T-helper 17 cell (primary cell): ENCODE results near the gene LGR6. TPM values are rescaled to one million over a fixed set of nuclear protein-coding genes. Genes with fewer than 3 reads are reported as not detected.
"Not testable (repeated sequence)": the region's sequence is repeated elsewhere in the genome, so short reads cannot be mapped to it uniquely, and the experiment has no call there.

Experiments
- ATAC-seq: fragments of 150-1000 bp; cut with Tn5 transposase; 2 replicates; pipeline ENCODE4 v1.10.0; 2021; ENCODE audit warnings: mild to moderate bottlenecking, moderate library complexity
- DNase-seq, 3 donors: peaks; one replicate each; pipeline versions ENCODE4 v3.0.0 to v3.0.0-alpha.2; 2020 to 2021
- H3K9me3 ChIP-seq: one replicate; pipeline ENCODE4 v1.7.0; 2013; ENCODE audit warnings: low read length, mild to moderate bottlenecking; ENCODE audit not compliant: control insufficient read depth, poor library complexity, severe bottlenecking
- H3K27ac Mint-ChIP-seq: one replicate; pipeline ENCODE4 v1.8.0; 2022; ENCODE audit warnings: mild to moderate bottlenecking, moderate library complexity, mixed read lengths
- H3K27me3 Mint-ChIP-seq: one replicate; pipeline ENCODE4 v1.8.0; 2022; ENCODE audit warnings: mixed read lengths
- H3K36me3 Mint-ChIP-seq: one replicate; pipeline ENCODE4 v1.8.0; 2022; ENCODE audit warnings: low read depth, mixed read lengths
- H3K4me1 Mint-ChIP-seq: one replicate; pipeline ENCODE4 v1.8.0; 2022; ENCODE audit warnings: mild to moderate bottlenecking, mixed read lengths
- H3K4me3 Mint-ChIP-seq: one replicate; pipeline ENCODE4 v1.8.0; 2022; ENCODE audit warnings: mild to moderate bottlenecking, moderate library complexity, mixed read lengths
- total RNA-seq, 4 donors: library from RNA in 2 of 4; stranded (reverse) in 2 of 4; gene quantifications; one replicate each; pipeline ENCODE4 v1.2.3 and lab custom pipeline; 2022 to 2026

Gene LGR6
- total RNA-seq, 2 donors from 2014 or later: 0.13 to 0.25 TPM

DNA sequence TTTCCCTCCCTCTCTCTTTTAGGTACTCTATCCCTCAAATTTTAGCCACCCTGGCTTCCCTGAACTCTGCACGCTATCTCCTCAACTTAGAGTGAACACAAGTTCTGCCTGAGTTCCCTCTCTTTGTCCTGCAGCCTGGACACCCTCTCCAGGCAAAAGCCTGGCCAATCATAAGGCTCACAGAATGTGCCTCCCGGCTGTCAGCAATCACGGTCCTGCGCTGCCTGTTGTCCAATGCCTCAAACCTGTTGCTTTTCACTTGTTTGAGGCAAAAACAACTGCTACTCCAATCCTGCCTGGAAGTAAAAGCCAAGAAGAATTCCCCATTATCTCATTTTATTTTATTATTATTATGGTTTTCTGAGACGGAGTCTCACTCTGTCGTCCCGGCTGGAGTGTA, 66.1 kb downstream of the LGR6 start:
- H3K27ac Mint-ChIP-seq: no peak overlapping the region
- DNase-seq (no peak), ATAC-seq (no peak)
- H3K4me1 Mint-ChIP-seq: peaks cover under 1% of the 10 kb centered on the region
- no peaks in the 10 kb centered on the region for H3K9me3 ChIP-seq
- H3K27me3 Mint-ChIP-seq: peaks cover 33% of the 10 kb centered on the region
- no peaks in the 10 kb centered on the region for H3K36me3 Mint-ChIP-seq
- no peak overlapping the region for H3K4me3 Mint-ChIP-seq

DNA sequence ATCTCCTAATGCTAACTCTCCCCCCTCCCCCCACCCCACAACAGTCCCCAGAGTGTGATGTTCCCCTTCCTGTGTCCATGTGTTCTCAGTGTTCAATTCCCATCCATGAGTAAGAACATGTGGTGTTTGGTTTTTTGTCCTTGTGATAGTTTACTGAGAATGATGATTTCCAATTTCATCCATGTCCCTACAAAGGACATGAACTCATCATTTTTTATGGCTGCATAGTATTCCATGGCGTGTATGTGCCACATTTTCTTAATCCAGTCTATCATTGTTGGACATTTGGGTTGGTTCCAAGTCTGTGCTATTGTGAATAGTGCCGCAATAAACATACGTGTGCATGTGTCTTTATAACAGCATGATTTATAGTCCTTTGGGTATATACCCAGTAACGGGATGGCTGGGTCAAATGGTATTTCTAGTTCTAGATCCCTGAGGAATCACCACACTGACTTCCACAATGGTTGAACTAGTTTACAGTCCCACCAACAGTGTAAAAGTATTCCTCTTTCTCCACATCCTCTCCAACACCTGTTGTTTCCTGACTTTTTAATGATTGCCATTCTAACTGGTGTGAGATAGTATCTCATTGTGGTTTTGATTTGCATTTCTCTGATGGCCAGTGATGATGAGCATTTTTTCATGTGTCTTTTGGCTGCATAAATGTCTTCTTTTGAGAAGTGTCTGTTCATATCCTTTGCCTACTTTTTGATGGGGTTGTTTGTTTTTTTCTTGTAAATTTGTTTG, 67.8 kb downstream of the LGR6 start:
- H3K27me3 Mint-ChIP-seq: peaks cover 50% of the 10 kb centered on the region
- not testable (repeated sequence) for H3K27ac Mint-ChIP-seq, ATAC-seq, H3K9me3 ChIP-seq, H3K4me1 Mint-ChIP-seq, H3K4me3 Mint-ChIP-seq, DNase-seq, H3K36me3 Mint-ChIP-seq

- H3K4me1 Mint-ChIP-seq: peaks cover 2% of the 10 kb centered on the region
- no peak overlapping the region for H3K4me3 Mint-ChIP-seq
- H3K36me3 Mint-ChIP-seq: peaks cover 5% of the 10 kb centered on the region
- no peaks in the 10 kb centered on the region for H3K9me3 ChIP-seq
- DNase-seq (no peak), ATAC-seq (no peak)
- no peak overlapping the region for H3K27ac Mint-ChIP-seq
- peaks cover 51% of the 10 kb centered on the region for H3K27me3 Mint-ChIP-seq
Measured at GRCh38 chr1:202263628-202264027, 70.0 kb downstream of the LGR6 start.

GRCh38 chr1:202264300-202264699, 70.7 kb downstream of the LGR6 start:
- peaks cover 5% of the 10 kb centered on the region for H3K36me3 Mint-ChIP-seq
- no peak overlapping the region for H3K27ac Mint-ChIP-seq
- H3K9me3 ChIP-seq: no peaks in the 10 kb centered on the region
- H3K4me1 Mint-ChIP-seq: peaks cover 2% of the 10 kb centered on the region
- ATAC-seq (no peak), DNase-seq (no peak)
- H3K27me3 Mint-ChIP-seq: peaks cover 55% of the 10 kb centered on the region
- no peak overlapping the region for H3K4me3 Mint-ChIP-seq

DNA sequence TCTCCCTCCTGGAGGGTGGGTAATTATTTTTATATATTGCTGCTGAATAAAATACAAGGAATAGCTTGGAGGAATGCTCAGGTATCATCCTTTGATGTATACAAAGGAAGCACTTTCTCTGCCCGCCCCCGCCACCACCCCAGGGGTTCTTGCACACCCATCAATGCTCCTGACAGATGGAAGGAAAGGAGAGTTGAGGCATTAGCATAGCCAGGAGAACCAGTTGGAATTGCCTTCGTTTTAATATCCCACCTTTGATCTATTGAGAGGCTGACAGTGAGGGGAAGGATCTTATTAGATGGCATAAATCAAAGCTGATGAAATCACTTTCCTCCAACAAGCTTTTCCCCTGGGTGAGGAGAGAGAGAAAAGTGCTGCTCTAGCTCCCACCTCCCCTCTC, 71.1 kb downstream of the LGR6 start:
- no peaks in the 10 kb centered on the region for H3K9me3 ChIP-seq
- Mint-ChIP-seq H3K4me1 (peaks cover 2% of the 10 kb centered on the region), H3K27ac (no peak overlapping the region), H3K27me3 (peaks cover 51% of the 10 kb centered on the region), H3K4me3 (no peak overlapping the region), H3K36me3 (peaks cover 5% of the 10 kb centered on the region)
- no peak for DNase-seq
- ATAC-seq: no peak

GRCh38 chr1:202266061-202266765, 72.6 kb downstream of the LGR6 start:
- Mint-ChIP-seq H3K27ac (no peak overlapping the region), H3K4me1 (peaks cover 2% of the 10 kb centered on the region), H3K27me3 (peaks cover 60% of the 10 kb centered on the region), H3K4me3 (no peak overlapping the region), H3K36me3 (peaks cover 5% of the 10 kb centered on the region)
- ATAC-seq: no peak
- no peaks in the 10 kb centered on the region for H3K9me3 ChIP-seq
- DNase-seq: no peak

- no peak overlapping the region for H3K27ac Mint-ChIP-seq
- H3K4me3 Mint-ChIP-seq: no peak overlapping the region
- no peaks in the 10 kb centered on the region for H3K9me3 ChIP-seq
- H3K4me1 Mint-ChIP-seq: peaks cover 2% of the 10 kb centered on the region
- H3K36me3 Mint-ChIP-seq: peaks cover 5% of the 10 kb centered on the region
- peaks cover 71% of the 10 kb centered on the region for H3K27me3 Mint-ChIP-seq
- ATAC-seq (no peak), DNase-seq (no peak)
Measured at GRCh38 chr1:202268032-202268431, 74.4 kb downstream of the LGR6 start.

DNA sequence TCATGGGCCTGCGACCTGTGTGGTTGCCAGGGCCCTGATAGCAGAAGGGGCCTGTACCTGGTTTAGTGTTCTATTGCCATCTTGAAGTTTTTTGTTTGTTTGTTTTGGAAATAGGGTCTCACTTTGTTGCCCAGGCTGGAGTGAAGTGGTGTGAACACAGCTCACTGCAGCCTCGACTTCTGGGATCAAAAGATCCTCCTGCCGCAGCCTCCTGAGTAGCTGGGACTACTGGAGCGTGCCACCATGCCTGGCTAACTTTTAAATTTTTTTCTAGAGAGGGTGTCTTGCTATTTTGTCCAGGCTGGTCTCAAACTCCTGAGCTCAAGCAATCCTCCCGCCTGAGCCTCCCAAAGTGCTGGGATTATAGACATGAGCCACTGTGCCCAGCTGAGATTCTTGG, 75.2 kb downstream of the LGR6 start:
- Mint-ChIP-seq H3K4me3 (no peak overlapping the region), H3K27me3 (peaks cover 65% of the 10 kb centered on the region), H3K4me1 (peaks cover 4% of the 10 kb centered on the region), H3K36me3 (peaks cover 5% of the 10 kb centered on the region), H3K27ac (no peak overlapping the region)
- DNase-seq (no peak), ATAC-seq (no peak)
- no peaks in the 10 kb centered on the region for H3K9me3 ChIP-seq

DNA sequence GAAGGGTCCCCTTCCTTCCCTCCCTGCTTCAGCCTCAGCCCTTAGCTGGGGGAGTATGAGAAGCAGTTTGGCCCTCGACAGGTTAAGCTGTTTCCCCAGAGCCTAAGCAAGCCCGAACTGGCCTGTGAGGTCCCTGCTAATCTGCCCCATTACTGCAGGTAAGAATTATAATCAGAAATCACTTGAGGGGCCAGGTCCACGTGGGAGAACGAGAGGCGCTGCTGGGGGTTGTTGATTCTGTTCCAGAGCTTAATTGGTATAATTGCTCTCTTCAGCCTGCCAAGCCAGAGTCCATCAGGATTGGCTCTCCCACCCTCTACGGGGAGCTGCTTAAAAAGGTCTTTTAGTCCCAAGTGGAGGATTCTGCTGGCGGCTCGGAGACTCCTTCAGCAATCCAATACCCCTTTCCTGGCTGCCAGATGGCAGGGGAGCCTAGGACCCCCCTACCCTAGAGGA, 77.3 kb downstream of the LGR6 start:
- DNase-seq (no peak), ATAC-seq (no peak)
- H3K36me3 Mint-ChIP-seq: peaks cover 5% of the 10 kb centered on the region
- no peaks in the 10 kb centered on the region for H3K9me3 ChIP-seq
- H3K4me3 Mint-ChIP-seq: no peak overlapping the region
- H3K4me1 Mint-ChIP-seq: peaks cover 6% of the 10 kb centered on the region
- H3K27me3 Mint-ChIP-seq: peaks cover 53% of the 10 kb centered on the region
- H3K27ac Mint-ChIP-seq: no peak overlapping the region

GRCh38 chr1:202272103-202272845, 78.7 kb downstream of the LGR6 start:
- Mint-ChIP-seq H3K4me3 (no peak overlapping the region), H3K4me1 (peaks cover 4% of the 10 kb centered on the region), H3K27me3 (peaks cover 43% of the 10 kb centered on the region), H3K27ac (no peak overlapping the region), H3K36me3 (no peaks in the 10 kb centered on the region)
- no peaks in the 10 kb centered on the region for H3K9me3 ChIP-seq
- ATAC-seq (no peak), DNase-seq (no peak)

DNA sequence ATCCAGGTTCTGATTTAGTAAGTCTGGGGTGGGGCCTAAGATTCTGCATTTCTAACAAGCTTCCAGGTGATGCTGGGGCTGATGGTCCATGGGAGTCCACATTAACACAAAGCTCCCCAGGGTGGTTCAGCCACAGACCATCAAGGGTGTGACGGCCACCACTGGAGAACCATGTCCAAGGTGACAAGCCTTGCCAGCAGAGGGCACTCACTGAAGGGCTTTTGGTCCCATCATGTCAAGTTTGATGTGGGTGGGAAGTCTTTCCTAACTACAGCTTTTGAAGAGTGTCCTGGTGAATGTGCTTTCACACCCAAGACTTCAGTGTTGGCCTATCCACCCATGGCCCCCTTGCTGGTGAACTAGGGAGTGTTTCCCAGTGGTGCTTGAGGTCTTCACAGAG, 81.0 kb downstream of the LGR6 start:
- Mint-ChIP-seq H3K36me3 (peaks cover 5% of the 10 kb centered on the region), H3K4me3 (no peak overlapping the region), H3K4me1 (peaks cover 4% of the 10 kb centered on the region), H3K27ac (no peak overlapping the region), H3K27me3 (peaks cover 41% of the 10 kb centered on the region)
- DNase-seq: peak in 1 of 3 donors; percentile 14
- ATAC-seq: peak; percentile 53
- H3K9me3 ChIP-seq: no peaks in the 10 kb centered on the region

GRCh38 chr1:202275061-202275770, 81.6 kb downstream of the LGR6 start:
- peaks cover 5% of the 10 kb centered on the region for H3K36me3 Mint-ChIP-seq
- H3K27me3 Mint-ChIP-seq: peaks cover 44% of the 10 kb centered on the region
- H3K4me1 Mint-ChIP-seq: peaks cover 8% of the 10 kb centered on the region
- ATAC-seq: no peak
- no peak for DNase-seq
- H3K27ac Mint-ChIP-seq: no peak overlapping the region
- H3K9me3 ChIP-seq: no peaks in the 10 kb centered on the region
- H3K4me3 Mint-ChIP-seq: no peak overlapping the region
